Measurements from ENCODE around the gene USP35.
"Not testable (repeated sequence)": the region's sequence is repeated elsewhere in the genome, so short reads cannot be mapped to it uniquely, and the experiment has no call there.

Gene USP35

GRCh38 chr11:78168539-78169477 is 19.9 kb upstream of the USP35 start:
- no peak for DNase-seq

DNA sequence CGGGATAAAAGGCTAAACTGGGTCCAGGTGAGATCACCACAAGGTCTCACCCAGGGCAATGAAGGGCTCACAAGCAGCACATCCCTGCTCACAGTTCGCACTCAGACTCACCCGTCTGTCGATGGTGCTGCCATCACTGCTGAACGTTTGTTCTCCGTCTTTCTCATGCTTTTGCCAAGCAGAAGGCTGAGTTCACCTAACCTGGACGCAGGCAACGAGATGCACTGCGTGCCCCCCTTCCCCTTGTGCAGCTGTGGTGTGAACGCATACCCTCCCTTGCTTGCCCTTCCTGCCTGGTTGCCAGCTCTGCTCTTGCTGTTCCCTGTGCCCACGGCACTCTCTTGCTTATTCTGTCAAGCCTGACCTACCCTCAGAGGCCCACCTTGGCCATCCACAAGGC is 18.3 kb upstream of the USP35 start:
- no peak for DNase-seq

DNA sequence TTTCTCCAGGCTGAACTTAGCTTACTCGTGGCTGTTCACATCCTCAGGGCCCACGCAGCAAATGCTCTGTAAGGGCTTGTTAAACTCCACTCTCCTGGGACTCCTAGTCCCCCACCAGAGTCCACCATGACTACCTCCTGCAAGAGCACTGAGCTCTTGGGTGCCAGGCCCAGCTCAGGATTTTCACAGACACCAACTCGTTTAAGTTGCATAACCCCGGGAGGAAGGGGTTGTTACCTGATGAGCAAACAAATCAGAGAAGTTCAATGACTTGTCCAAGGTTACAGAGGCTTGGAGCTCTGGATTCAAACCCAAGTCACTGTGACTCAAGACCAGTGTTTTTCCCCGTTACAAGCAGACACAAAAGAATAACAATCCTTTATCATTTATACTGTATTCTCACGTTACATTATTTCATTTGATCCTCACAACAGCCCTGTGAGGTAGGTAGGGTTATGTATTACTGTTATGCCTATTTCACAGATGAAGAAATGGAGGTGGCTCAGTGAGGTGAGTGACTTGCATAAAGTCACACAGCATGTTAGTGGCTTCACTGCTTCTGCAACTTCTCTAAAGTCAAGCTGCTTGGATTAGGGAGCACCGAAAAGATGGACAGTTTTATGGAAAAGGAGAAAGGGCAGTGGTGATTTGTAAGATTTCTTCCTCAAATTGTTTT is 17.7 kb upstream of the USP35 start:
- no peak for DNase-seq

- no peak for DNase-seq
Observed at GRCh38 chr11:78171951-78172350, 16.8 kb upstream of the USP35 start.

DNA sequence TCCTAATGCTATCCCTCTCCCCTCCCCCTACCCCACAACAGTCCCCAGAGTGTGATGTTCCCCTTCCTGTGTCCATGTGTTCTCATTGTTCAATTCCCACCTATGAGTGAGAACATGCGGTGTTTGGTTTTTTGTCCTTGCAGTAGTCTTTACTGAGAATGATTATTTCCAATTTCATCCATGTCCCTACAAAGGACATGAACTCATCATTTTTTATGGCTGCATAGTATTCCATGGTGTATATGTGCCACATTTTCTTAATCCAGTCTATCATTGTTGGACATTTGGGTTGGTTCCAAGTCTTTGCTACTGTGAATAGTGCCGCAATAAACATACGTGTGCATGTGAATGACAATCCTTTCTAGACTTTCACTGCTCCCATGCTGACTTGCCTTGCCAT is 12.9 kb upstream of the USP35 start:
- not testable (repeated sequence) for DNase-seq

- no peak for DNase-seq
Observed at GRCh38 chr11:78176605-78177141, 12.0 kb upstream of the USP35 start.

GRCh38 chr11:78177216-78177615 is 11.5 kb upstream of the USP35 start:
- DNase-seq, result no peak

- DNase-seq, result no peak
Observed at GRCh38 chr11:78179459-78180071, 9.2 kb upstream of the USP35 start.

GRCh38 chr11:78180751-78181150 is 8.0 kb upstream of the USP35 start:
- DNase-seq, result no peak

GRCh38 chr11:78181185-78181584 is 7.5 kb upstream of the USP35 start:
- no peak for DNase-seq

- no peak for DNase-seq
Observed at GRCh38 chr11:78187366-78188285, 1.1 kb upstream of the USP35 start.

DNA sequence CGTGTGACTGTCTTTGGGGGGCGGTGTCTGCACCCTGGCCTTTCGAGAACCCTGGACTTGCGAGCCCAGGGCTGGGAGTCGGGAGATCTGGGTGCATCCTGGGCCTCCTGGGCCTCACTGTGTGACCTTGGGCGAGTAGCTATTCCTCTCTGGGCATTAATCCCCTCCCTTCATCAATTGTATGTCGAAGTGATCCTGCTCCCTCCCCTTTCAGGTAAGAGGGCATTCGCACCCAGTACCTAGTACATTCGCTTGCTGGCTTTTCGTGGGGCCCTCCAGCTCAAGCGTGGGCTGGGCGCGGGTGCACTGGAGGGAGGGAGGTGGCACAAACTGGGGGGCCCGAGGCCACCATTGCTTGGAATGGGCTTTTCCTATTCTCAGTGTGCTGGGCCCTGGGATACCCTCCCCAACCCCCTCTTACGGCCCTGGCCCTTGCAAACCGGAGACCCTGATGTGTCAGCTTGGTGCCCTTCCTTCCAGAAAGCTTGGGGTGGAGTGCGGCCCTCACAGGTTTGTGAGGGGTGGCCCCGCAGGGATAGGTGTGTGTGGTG is 530 bp downstream of the USP35 start:
- DNase-seq, result no peak

DNA sequence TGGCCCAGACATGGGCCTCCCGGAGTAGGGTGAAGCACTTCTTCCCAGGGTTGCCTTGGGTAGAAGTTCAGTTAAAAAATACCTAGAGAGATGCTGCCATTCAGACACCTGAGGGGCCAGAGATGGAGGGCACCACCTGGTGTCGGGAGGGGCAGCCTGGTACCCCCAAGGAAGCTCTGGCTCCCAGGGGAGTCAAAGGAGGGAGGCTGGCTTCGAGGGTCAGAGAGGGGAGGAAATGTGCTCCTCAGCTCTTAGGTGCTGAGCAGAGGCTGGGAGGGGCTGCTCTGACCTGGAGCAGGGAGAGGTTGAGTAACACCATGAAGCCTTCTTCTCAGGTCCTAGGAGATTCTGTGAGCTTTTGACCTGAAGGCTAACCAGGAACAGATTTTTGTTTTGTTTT is 1.1 kb downstream of the USP35 start:
- no peak for DNase-seq

- no peak for DNase-seq
Observed at GRCh38 chr11:78190374-78190773, 1.7 kb downstream of the USP35 start.

DNA sequence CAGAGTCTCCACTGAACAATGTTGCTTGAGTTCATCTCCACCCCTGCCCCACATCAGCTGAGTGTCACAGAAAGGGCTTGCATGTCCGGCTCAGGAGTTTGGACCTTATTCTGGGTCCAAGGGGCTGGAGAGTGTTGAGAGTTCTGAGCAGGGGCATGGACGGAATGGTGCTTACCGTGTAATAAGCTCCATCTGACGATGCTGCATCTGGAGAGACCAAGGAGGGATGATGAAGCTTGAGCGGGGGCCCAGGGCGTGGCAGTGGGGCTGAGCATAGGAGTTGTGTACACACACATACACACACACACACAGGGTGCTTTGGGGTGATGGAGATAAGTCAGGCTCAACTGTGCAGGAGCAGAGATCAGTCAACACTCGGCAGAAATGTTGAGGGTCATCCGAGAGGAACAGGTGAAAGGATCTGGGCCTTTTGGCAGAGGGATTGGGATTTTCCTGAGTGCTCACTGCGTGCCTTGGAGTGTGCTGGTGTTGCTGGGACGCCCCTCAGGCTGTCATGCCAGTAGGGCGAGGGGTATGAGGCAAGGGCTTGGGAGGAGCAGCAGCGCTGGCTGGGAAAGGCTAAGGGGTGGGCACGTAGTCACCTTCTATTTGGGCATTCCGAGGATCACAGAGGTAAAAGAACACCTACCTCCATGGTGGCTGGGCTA is 2.3 kb downstream of the USP35 start:
- no peak for DNase-seq

DNA sequence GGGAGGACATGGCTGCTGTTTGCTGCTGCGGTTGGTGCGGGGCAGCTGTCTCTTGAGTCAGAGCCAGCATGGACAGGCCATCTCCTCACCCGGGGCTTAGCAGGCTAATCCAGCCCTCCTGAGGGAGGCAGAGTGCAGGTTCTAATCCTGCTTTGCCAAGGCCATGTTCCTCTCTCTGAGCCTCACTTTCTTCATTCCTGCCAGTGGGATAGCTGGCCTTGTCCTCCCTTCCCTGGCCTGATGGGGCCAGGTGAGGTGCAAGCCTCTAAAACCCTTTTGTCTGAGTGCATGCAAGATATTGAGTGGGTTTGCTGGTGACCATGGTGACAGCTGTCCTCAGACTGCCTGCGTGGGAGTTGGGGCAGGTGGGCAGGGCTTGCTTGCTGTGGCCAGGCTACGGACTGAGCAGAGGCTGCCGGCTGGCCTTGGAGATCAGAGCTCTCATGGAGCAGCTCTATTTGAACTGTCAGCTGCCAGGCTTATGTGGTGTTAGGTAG is 3.6 kb downstream of the USP35 start:
- no peak for DNase-seq

- DNase-seq, result no peak
Observed at GRCh38 chr11:78192911-78193351, 4.2 kb downstream of the USP35 start.

DNA sequence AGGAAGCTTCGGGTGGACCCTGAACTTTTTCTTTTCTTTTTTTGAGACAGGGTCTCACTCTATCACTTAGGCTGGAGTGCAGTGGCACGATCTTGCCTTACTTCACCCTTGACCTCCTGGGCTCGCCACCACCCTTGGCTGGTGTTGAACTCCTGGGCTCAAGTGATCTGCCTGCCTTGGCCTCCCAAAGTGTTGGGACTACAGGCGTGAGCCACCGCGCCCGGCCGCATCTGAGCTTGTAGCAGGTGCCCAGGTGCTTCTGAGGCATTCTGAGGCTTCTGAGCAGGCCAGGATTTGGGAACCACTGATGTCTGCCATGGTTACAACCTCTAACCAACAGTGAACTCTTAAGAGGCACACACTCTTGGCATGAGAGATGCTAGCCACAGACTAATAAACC is 5.1 kb downstream of the USP35 start:
- no peak for DNase-seq

DNA sequence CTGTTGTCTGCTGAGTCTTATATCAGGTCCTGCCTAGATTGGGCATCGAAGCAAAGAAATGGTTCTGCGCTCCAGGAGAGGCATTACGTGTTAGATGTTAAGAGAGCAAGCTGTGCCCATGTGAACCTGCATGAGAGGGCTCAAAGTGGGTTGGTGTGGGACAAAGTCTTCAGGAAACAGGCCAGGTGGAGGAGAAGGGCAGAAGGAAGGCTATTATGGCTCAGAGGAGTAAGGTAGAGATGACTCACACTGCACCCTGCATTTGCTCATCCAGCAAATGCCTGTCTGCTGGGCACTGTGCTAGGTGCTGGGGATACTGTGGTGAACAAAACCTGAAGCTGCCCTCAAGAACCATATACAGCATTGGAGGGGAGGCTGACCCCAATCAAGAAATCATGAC is 5.8 kb downstream of the USP35 start:
- no peak for DNase-seq

- DNase-seq, result no peak
Observed at GRCh38 chr11:78195917-78196560, 7.3 kb downstream of the USP35 start.

- no peak for DNase-seq
Observed at GRCh38 chr11:78196661-78197091, 8.0 kb downstream of the USP35 start.

All from NCI-H1436 treated with DMSO at 0.1 percent for 48 hours (cell line).